ENCODE results near the gene EPB41L3. TPM values are rescaled to one million over a fixed set of nuclear protein-coding genes. Genes with fewer than 3 reads are reported as not detected.
"Not testable (repeated sequence)": the region's sequence is repeated elsewhere in the genome, so short reads cannot be mapped to it uniquely, and the experiment has no call there.

EPB41L3 gene
- total and polyA plus RNA-seq, 10 donors: 8.0 to 121 (median 49.1) TPM

DNA sequence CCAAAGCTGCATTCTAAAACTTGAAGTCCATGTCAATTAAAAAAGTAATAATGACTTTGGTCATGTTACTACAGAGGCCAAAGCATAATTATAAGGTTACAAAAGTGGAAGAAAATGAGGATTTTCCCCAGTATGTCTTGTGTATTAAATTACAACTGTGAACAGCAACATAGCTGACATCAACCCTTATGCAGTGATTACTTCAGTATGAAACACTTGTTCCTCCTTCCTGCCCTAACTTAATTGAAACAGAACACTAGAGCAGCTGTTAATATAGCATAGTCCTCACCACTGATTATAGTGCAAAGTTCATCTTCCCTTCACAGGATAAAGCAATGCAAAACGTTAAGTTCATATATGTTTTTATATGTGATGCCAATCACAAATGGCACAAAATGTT is 29.9 kb downstream of the EPB41L3 start:
- H3K27me3 ChIP-seq (replicated peaks in 1 of 7): no peaks in the 10 kb centered on the region
- DNase-seq: no peak
- peak overlapping the region in 4 of 8 donors; percentile 69 to 80 (median 76) for H3K27ac ChIP-seq
- H3K4me3 ChIP-seq: no peak overlapping the region
- 59 to 83% (median 74%) methylated on average over 1 of the region's 1 CpG for WGBS, 5 donors
- no peaks in the 10 kb centered on the region for H3K9me3 ChIP-seq
- TF ChIP-seq, protein P1, sequence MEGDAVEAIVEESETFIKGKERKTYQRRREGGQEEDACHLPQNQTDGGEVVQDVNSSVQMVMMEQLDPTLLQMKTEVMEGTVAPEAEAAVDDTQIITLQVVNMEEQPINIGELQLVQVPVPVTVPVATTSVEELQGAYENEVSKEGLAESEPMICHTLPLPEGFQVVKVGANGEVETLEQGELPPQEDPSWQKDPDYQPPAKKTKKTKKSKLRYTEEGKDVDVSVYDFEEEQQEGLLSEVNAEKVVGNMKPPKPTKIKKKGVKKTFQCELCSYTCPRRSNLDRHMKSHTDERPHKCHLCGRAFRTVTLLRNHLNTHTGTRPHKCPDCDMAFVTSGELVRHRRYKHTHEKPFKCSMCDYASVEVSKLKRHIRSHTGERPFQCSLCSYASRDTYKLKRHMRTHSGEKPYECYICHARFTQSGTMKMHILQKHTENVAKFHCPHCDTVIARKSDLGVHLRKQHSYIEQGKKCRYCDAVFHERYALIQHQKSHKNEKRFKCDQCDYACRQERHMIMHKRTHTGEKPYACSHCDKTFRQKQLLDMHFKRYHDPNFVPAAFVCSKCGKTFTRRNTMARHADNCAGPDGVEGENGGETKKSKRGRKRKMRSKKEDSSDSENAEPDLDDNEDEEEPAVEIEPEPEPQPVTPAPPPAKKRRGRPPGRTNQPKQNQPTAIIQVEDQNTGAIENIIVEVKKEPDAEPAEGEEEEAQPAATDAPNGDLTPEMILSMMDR (IDR thresholded peaks at IDR 0.05 in 8 of 11, conservative IDR thresholded peaks at IDR 0.05 in 3 of 11): no peak
- no peak for TF ChIP-seq POLR2A (IDR thresholded peaks at IDR 0.05)
- TF ChIP-seq POLR2AphosphoS5 (IDR thresholded peaks at IDR 0.05): no peak
- intact Hi-C loops (cut with DNase I; ENCODE audit: low total_unique reads): no loop called here
- no peaks in the 10 kb centered on the region for H3K36me3 ChIP-seq
- H3K4me1 ChIP-seq: peaks cover 0 to 34% (median 14%) of the 10 kb centered on the region in 6 donors

DNA sequence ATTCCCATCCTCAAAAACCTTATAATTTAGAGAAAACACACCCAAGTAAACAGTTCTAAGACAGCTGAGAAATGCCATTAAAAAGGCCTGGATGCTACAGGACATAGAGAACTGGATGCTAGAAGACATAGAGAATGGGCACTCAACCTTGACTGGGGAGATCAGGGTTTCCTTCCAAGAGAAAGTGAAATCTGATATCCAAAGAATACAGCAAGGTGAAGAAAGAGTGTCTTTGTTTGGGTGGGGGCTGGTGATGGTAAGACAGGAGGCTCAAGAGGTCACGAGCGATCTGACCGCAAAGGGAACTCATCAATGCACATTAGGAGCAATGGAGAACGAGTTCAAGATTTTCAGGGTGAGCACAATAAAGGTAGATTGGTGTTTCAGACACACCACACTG is 31.6 kb downstream of the EPB41L3 start:
- no peak overlapping the region for H3K4me3 ChIP-seq
- no peak overlapping the region for H3K27ac ChIP-seq
- no peaks in the 10 kb centered on the region for H3K36me3 ChIP-seq
- H3K4me1 ChIP-seq: peaks cover 0 to 34% (median 14%) of the 10 kb centered on the region in 6 donors
- no peak for DNase-seq
- H3K9me3 ChIP-seq: no peaks in the 10 kb centered on the region
- 85 to 93% (median 87%) methylated on average over 4 of the region's 4 CpGs for WGBS, 5 donors
- H3K27me3 ChIP-seq (replicated peaks in 1 of 7): no peaks in the 10 kb centered on the region
- no peak for TF ChIP-seq POLR2AphosphoS5 (IDR thresholded peaks at IDR 0.05)
- TF ChIP-seq POLR2A (IDR thresholded peaks at IDR 0.05): no peak
- TF ChIP-seq, protein P1 (IDR thresholded peaks at IDR 0.05 in 8 of 11, conservative IDR thresholded peaks at IDR 0.05 in 3 of 11): no peak
- intact Hi-C loops (cut with DNase I; ENCODE audit: low total_unique reads): no loop called here

DNA sequence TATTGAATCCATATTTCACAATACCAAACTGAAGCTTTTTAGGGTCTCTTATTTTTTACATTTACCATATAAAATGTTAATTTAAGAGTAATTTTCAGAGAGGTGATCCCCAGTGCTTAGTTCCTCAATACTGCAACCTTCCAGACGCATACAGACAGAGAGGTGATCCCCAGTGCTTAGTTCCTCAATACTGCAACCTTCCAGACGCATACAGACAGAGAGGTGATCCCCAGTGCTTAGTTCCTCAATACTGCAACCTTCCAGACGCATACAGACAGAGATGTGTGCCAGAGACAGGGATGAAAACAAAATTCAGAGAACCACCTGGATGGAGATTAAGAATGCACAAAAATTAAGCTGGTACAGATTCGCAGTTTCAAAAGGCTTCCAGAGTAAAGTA is 32.3 kb downstream of the EPB41L3 start:
- H3K27me3 ChIP-seq (replicated peaks in 1 of 7); H3K9me3 ChIP-seq; H3K4me3 ChIP-seq; H3K36me3 ChIP-seq; H3K27ac ChIP-seq; DNase-seq; intact Hi-C loops (cut with DNase I; ENCODE audit: low total_unique reads): not testable (repeated sequence)
- peaks cover 0 to 29% (median 14%) of the 10 kb centered on the region in 6 donors for H3K4me1 ChIP-seq
- WGBS, 5 donors: 49 to 74% (median 58%) methylated on average over 4 of the region's 4 CpGs

DNA sequence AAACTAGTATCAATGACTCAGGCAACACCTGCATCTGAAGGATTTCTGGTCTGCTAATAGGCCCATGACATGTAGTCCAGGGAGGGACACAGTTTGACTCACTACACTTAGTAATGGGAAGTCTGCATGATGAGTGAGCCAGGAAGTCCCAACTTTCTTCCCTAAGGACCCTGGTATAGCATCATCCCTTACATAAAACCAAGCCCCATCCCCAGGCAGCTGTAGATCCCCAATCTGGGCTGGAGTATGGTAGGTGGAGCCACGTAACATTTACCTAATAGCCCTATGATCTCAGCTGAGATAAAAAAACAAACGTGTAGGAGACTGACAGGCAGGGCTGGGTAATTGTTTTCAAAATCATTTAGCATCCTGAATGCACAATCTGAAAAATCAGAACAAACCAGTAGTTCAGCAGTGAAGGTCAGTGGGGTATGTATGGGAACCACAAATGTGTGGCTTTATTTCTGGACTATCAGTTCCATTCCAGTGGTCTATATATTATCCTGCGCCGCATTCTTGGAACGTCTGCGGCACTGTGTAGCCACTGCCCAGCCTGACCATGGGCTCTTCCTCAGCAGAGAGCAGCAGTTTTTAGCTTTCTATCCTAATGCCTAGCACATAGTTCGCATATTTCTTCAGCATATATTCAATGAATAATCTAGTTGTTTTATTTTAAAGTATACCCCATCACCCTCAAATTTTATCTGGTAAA is 33.5 kb downstream of the EPB41L3 start:
- intact Hi-C loops (cut with DNase I; ENCODE audit: low total_unique reads): no loop called here
- no peak for TF ChIP-seq POLR2AphosphoS5 (IDR thresholded peaks at IDR 0.05)
- TF ChIP-seq, protein P1 (IDR thresholded peaks at IDR 0.05 in 8 of 11, conservative IDR thresholded peaks at IDR 0.05 in 3 of 11): no peak
- TF ChIP-seq POLR2A (IDR thresholded peaks at IDR 0.05): no peak
- Histone ChIP-seq H3K9me3 (no peaks in the 10 kb centered on the region), H3K4me3 (no peak overlapping the region), H3K27ac (no peak overlapping the region), H3K36me3 (no peaks in the 10 kb centered on the region), H3K27me3 (replicated peaks in 1 of 7) (no peaks in the 10 kb centered on the region), H3K4me1 (peaks cover 0 to 16% (median 4%) of the 10 kb centered on the region in 6 donors)
- WGBS, 5 donors: 77 to 91% (median 85%) methylated on average over 7 of the region's 7 CpGs
- DNase-seq: no peak

Measured in spleen (tissue), 11 donors.